H9 (cell line): Measurements from ENCODE around the gene GSG1L. TPM values are rescaled to one million over a fixed set of nuclear protein-coding genes. Genes with fewer than 3 reads are reported as not detected.

Source experiments
- DNase-seq: peaks from one replicate; pipeline ENCODE4 v3.0.0-alpha.2; 2017
- H2AFZ ChIP-seq: one replicate; pipeline ENCODE4 v1.6.1; 2013; ENCODE audit warnings: mild to moderate bottlenecking, low read length, control low read depth, moderate library complexity
- H2AK5ac ChIP-seq: 2 replicates; pipeline ENCODE4 v1.6.1; 2013; ENCODE audit warnings: low read length, control low read depth, mixed read lengths; ENCODE audit not compliant: insufficient read length
- H2BK120ac ChIP-seq: one replicate; pipeline ENCODE4 v1.6.1; 2013; ENCODE audit warnings: low read depth, mild to moderate bottlenecking, low read length, control low read depth, inconsistent platforms; ENCODE audit not compliant: poor library complexity, severe bottlenecking
- H2BK12ac ChIP-seq: 2 replicates; pipeline ENCODE4 v1.6.1; 2013; ENCODE audit warnings: low read length, control low read depth, mixed read lengths, low read depth; ENCODE audit not compliant: insufficient read length
- H2BK15ac ChIP-seq: 2 replicates; pipeline ENCODE4 v1.6.1; 2013; ENCODE audit warnings: low read depth, low read length, control low read depth
- H2BK20ac ChIP-seq: one replicate; pipeline ENCODE4 v1.6.1; 2013; ENCODE audit warnings: low read depth, mild to moderate bottlenecking, low read length, control low read depth, inconsistent platforms; ENCODE audit not compliant: poor library complexity, severe bottlenecking
- H2BK5ac ChIP-seq: 2 replicates; pipeline ENCODE4 v1.6.1; 2013; ENCODE audit warnings: low read length, control low read depth, mixed read lengths; ENCODE audit not compliant: insufficient read length
- H3K14ac ChIP-seq: 2 replicates; pipeline ENCODE4 v1.6.1; 2013; ENCODE audit warnings: low read length, control low read depth; ENCODE audit not compliant: insufficient read depth
- H3K18ac ChIP-seq: 2 replicates; pipeline ENCODE4 v1.6.1; 2013; ENCODE audit warnings: low read depth, mild to moderate bottlenecking, mixed read lengths, low read length, control low read depth; ENCODE audit not compliant: insufficient read length
- H3K23ac ChIP-seq: 2 replicates; pipeline ENCODE4 v1.6.1; 2013; ENCODE audit warnings: low read length, control low read depth, mixed read lengths, low read depth; ENCODE audit not compliant: insufficient read length
- H3K23me2 ChIP-seq: 2 replicates; pipeline ENCODE4 v1.6.1; 2013; ENCODE audit warnings: low read depth, mild to moderate bottlenecking, mixed read lengths, low read length, control low read depth; ENCODE audit not compliant: insufficient read length, poor library complexity, severe bottlenecking
- H3K27ac ChIP-seq: 2 replicates; pipeline ENCODE4 v1.5.1; 2013; ENCODE audit warnings: low read length, control low read depth, mixed read lengths, low read depth; ENCODE audit not compliant: insufficient read length
- H3K27me3 ChIP-seq: 2 replicates; pipeline ENCODE4 v1.6.1; 2013; ENCODE audit warnings: low read length, control low read depth, inconsistent platforms; ENCODE audit not compliant: insufficient read depth
- H3K4ac ChIP-seq: 2 replicates; pipeline ENCODE4 v1.6.1; 2013; ENCODE audit warnings: low read depth, mild to moderate bottlenecking, control low read depth, inconsistent platforms, low read length, moderate library complexity
- H3K4me1 ChIP-seq: 2 replicates; pipeline ENCODE4 v1.6.1; 2013; ENCODE audit warnings: low read length, control low read depth, inconsistent platforms; ENCODE audit not compliant: insufficient read depth
- H3K4me2 ChIP-seq: 2 replicates; pipeline ENCODE4 v1.6.1; 2013; ENCODE audit warnings: low read length, control low read depth, mixed read lengths; ENCODE audit not compliant: insufficient read length, insufficient read depth
- H3K56ac ChIP-seq: 2 replicates; pipeline ENCODE4 v1.6.1; 2013; ENCODE audit warnings: low read depth, mild to moderate bottlenecking, mixed read lengths, low read length, control low read depth; ENCODE audit not compliant: insufficient read length
- H3K79me1 ChIP-seq: 2 replicates; pipeline ENCODE4 v1.6.1; 2013; ENCODE audit warnings: low read depth, mild to moderate bottlenecking, moderate library complexity, low read length, control low read depth, inconsistent platforms; ENCODE audit not compliant: insufficient read depth, poor library complexity, severe bottlenecking
- H3K79me2 ChIP-seq: 2 replicates; pipeline ENCODE4 v1.6.1; 2013; ENCODE audit warnings: low read length, control low read depth, inconsistent platforms; ENCODE audit not compliant: insufficient read depth
- H3K9ac ChIP-seq: 2 replicates; pipeline ENCODE4 v1.6.1; 2013; ENCODE audit warnings: low read length, control low read depth, mixed read lengths; ENCODE audit not compliant: insufficient read length; ENCODE audit errors: extremely low read depth
- H3K9me3 ChIP-seq: one replicate; pipeline ENCODE4 v1.6.1; 2013; ENCODE audit warnings: low read depth, low read length, inconsistent platforms; ENCODE audit not compliant: control insufficient read depth
- H3T11ph ChIP-seq: one replicate; pipeline ENCODE4 v1.6.1; 2013; ENCODE audit warnings: mild to moderate bottlenecking, low read length, control low read depth, inconsistent platforms
- H4K20me1 ChIP-seq: one replicate; pipeline ENCODE4 v1.6.1; 2013; ENCODE audit not compliant: control insufficient read depth, insufficient read length, insufficient read depth
- H4K5ac ChIP-seq: 2 replicates; pipeline ENCODE4 v1.6.1; 2013; ENCODE audit warnings: low read depth, mild to moderate bottlenecking, mixed read lengths, low read length, control low read depth; ENCODE audit not compliant: insufficient read length
- H4K8ac ChIP-seq: replicated peaks from 2 replicates; pipeline ENCODE4 v1.6.1; 2013; ENCODE audit warnings: low read length, control low read depth, mixed read lengths, low read depth; ENCODE audit not compliant: insufficient read length
- H4K91ac ChIP-seq: 2 replicates; pipeline ENCODE4 v1.6.1; 2013; ENCODE audit warnings: low read depth, mild to moderate bottlenecking, moderate library complexity, mixed read lengths, low read length, control low read depth; ENCODE audit not compliant: insufficient read length
- H3K27ac Mint-ChIP-seq, 3 experiments: 2 replicates in 2 of 3; 3 replicates in 1 of 3; pipeline ENCODE4 v1.8.0; 2020 to 2021; ENCODE audit warnings: mixed read lengths in 3 of 3, mild to moderate bottlenecking in 1 of 3, moderate library complexity in 1 of 3
- H3K27me3 Mint-ChIP-seq: 2 replicates; pipeline ENCODE4 v1.8.0; 2021; ENCODE audit warnings: low read depth, mild to moderate bottlenecking, moderate library complexity, mixed read lengths
- H3K36me3 Mint-ChIP-seq, 3 experiments: 2 replicates in 2 of 3; 3 replicates in 1 of 3; pipeline ENCODE4 v1.8.0; 2020 to 2021; ENCODE audit warnings: low read depth in 3 of 3, mixed read lengths in 3 of 3; ENCODE audit not compliant: insufficient read depth in 1 of 3
- H3K4me1 Mint-ChIP-seq, 2 experiments: 2 replicates each; pipeline ENCODE4 v1.8.0; 2020; ENCODE audit warnings: mixed read lengths in 2 of 2
- H3K4me3 Mint-ChIP-seq, 2 experiments: 2 replicates in 1 of 2; 3 replicates in 1 of 2; pipeline ENCODE4 v1.8.0; 2020 to 2021; ENCODE audit warnings: mild to moderate bottlenecking in 2 of 2, mixed read lengths in 2 of 2, moderate library complexity in 1 of 2
- H3K9me3 Mint-ChIP-seq, 2 experiments: 2 replicates in 1 of 2; 3 replicates in 1 of 2; pipeline ENCODE4 v1.8.0; 2020; ENCODE audit warnings: mild to moderate bottlenecking in 2 of 2, mixed read lengths in 2 of 2, moderate library complexity in 1 of 2
- WGBS: extraction: QIAGEN DNeasy Blood & Tissue Kit; methylation state at CpG from one replicate; pipeline ENCODE4 v1.1.7; 2013; ENCODE audit warnings: missing lambda C conversion rate, low lambda C conversion rate, mixed read lengths; ENCODE audit not compliant: insufficient read length; ENCODE audit errors: extremely low coverage; 5-methylcytosine and 5-hydroxymethylcytosine counted together
- total RNA-seq: library from RNA; stranded (reverse); gene quantifications from 2 replicates; pipeline ENCODE4 v1.2.1, GENCODE V29; 2021
- TF ChIP-seq, protein P1 (sequence below): fragments of 200-600 bp; sonication (generic); conservative IDR thresholded peaks from 3 replicates; pipeline ENCODE4 v1.8.0; 2021; ENCODE audit warnings: antibody characterized with exemption, mild to moderate bottlenecking

The GSG1L gene
- total RNA-seq, 1 experiment from 2014 or later: 0.35 TPM

DNA sequence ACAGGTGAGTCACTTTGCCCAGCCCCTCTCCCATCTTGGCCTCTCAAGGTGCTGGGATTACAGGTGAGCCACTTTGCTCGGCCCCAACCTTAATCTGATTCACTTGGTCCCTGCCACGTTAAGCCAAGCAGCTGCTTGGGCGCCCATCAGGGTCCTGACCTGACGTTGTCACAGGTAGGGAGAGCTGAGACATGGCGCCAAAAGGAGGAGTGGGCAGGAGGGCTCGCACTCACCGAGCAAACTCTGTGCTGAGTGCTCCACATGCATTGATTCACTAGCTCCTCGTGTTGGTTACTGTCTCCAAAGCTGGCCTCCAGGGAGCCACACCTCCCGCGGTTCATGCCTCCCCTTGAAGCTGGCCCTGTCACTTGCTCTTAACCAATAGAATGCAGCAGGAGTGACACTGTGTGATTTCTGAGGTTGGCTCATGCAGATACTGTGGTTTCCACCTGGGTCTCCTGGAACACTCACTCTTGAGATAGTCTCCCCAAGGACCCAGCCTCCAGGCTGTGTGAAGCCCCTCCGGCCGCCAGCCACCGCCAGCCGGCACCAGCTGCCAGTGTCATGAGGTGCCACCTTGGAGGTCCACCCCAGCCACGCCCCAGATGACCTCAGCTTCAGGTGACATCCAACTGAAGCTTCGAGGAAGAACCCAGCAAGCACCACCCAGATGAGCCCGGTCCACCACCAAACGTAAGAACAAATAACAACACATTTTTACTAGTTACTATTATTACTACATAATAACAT, 223.0 kb downstream of the GSG1L start:
- H3K27ac Mint-ChIP-seq: peak overlapping the region in 1 of 3 experiments; percentile 92; a peak in 1 of 7 replicates
- H3K27ac ChIP-seq: no peak overlapping the region
- no peak overlapping the region for H3T11ph ChIP-seq
- no peak overlapping the region for H4K91ac ChIP-seq
- H2AFZ ChIP-seq: no peak overlapping the region
- WGBS: 100% methylated on average over 1 of the region's 18 CpGs
- H3K27me3 ChIP-seq: no peaks in the 10 kb centered on the region
- H3K9me3 ChIP-seq: no peaks in the 10 kb centered on the region
- no peak overlapping the region for H3K4me2 ChIP-seq
- H4K20me1 ChIP-seq: no peaks in the 10 kb centered on the region
- H2BK12ac ChIP-seq: no peak overlapping the region
- H4K5ac ChIP-seq: no peak overlapping the region
- no peak overlapping the region for H2BK15ac ChIP-seq
- H2BK120ac ChIP-seq: no peak overlapping the region
- H3K23ac ChIP-seq: no peak overlapping the region
- no peak overlapping the region for H3K4ac ChIP-seq
- no peaks in the 10 kb centered on the region for H3K36me3 Mint-ChIP-seq
- no peak overlapping the region for H3K14ac ChIP-seq
- no peaks in the 10 kb centered on the region; a peak in 1 of 5 replicates for H3K9me3 Mint-ChIP-seq
- TF ChIP-seq, protein P1, sequence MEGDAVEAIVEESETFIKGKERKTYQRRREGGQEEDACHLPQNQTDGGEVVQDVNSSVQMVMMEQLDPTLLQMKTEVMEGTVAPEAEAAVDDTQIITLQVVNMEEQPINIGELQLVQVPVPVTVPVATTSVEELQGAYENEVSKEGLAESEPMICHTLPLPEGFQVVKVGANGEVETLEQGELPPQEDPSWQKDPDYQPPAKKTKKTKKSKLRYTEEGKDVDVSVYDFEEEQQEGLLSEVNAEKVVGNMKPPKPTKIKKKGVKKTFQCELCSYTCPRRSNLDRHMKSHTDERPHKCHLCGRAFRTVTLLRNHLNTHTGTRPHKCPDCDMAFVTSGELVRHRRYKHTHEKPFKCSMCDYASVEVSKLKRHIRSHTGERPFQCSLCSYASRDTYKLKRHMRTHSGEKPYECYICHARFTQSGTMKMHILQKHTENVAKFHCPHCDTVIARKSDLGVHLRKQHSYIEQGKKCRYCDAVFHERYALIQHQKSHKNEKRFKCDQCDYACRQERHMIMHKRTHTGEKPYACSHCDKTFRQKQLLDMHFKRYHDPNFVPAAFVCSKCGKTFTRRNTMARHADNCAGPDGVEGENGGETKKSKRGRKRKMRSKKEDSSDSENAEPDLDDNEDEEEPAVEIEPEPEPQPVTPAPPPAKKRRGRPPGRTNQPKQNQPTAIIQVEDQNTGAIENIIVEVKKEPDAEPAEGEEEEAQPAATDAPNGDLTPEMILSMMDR: no peak
- H3K27me3 Mint-ChIP-seq: no peaks in the 10 kb centered on the region
- no peaks in the 10 kb centered on the region; the same call in 1 of the 2 replicates for H3K4me1 ChIP-seq
- no peaks in the 10 kb centered on the region for H3K79me2 ChIP-seq
- H3K9ac ChIP-seq: no peak overlapping the region
- no peak overlapping the region for H3K56ac ChIP-seq
- no peak overlapping the region for H2BK20ac ChIP-seq
- H3K18ac ChIP-seq: no peak overlapping the region
- peak; percentile 13 for DNase-seq
- H4K8ac ChIP-seq: no peak overlapping the region
- H3K4me3 Mint-ChIP-seq: no peak overlapping the region
- H2BK5ac ChIP-seq: no peak overlapping the region
- H2AK5ac ChIP-seq: no peak overlapping the region
- peaks cover 6 to 18% of the 10 kb centered on the region in 2 experiments for H3K4me1 Mint-ChIP-seq
- H3K79me1 ChIP-seq: no peaks in the 10 kb centered on the region
- no peaks in the 10 kb centered on the region for H3K23me2 ChIP-seq
